T47D (cell line): ENCODE data around the gene ACYP2.
"Not testable (repeated sequence)": the region's sequence is repeated elsewhere in the genome, so short reads cannot be mapped to it uniquely, and the experiment has no call there.

Experiments used
- DNase-seq, 2 experiments: peaks; one replicate each; pipeline versions ENCODE4 v3.0.0 to v3.0.0-alpha.2; 2011 to 2012; ENCODE audit warnings: low read depth in 1 of 2, low spot score in 1 of 2
- JUND ChIP-seq: IDR thresholded peaks from 2 replicates; pipeline ENCODE4 v1.6.1; 2012; ENCODE audit warnings: low read depth
- in situ Hi-C: cut with HindIII; loops from 2 replicates; pipeline ENCODE4 v1.10.0; 2016; ENCODE audit warnings: low sequenced_read_pairs, low pct_unique_long_range_greater_than_20kb

ACYP2 gene

GRCh38 chr2:54256091-54256694, 140.8 kb downstream of the ACYP2 start, which contains the start of gene TSPYL6:
Gene TSPYL6 (minus strand): TSS chr2:54256229. CDS start chr2:54256151, 78 bp downstream.
- in situ Hi-C loops = no loop called here
- no peak for TF ChIP-seq JUND
- DNase-seq = no peak

- no peak for TF ChIP-seq JUND
- in situ Hi-C loops = no loop called here
- DNase-seq = no peak
These were observed 142.8 kb downstream of the ACYP2 start for GRCh38 chr2:54258166-54258565.

- no peak for DNase-seq
- in situ Hi-C loops = no loop called here
- TF ChIP-seq JUND = no peak
These were observed 144.2 kb downstream of the ACYP2 start for GRCh38 chr2:54259413-54260240.

GRCh38 chr2:54260241-54260595, 144.8 kb downstream of the ACYP2 start:
- in situ Hi-C loops = no loop called here
- TF ChIP-seq JUND = no peak
- DNase-seq = no peak

- in situ Hi-C loops = no loop called here
- peak in 1 of 2 experiments; percentile 2 for DNase-seq
- no peak for TF ChIP-seq JUND
These were observed 146.1 kb downstream of the ACYP2 start for GRCh38 chr2:54261537-54261936.

GRCh38 chr2:54262015-54262765, 146.8 kb downstream of the ACYP2 start:
- DNase-seq = no peak
- TF ChIP-seq JUND = no peak
- in situ Hi-C loops = no loop called here

- in situ Hi-C loops, DNase-seq: not testable (repeated sequence)
These were observed 149.7 kb downstream of the ACYP2 start for GRCh38 chr2:54265081-54265480.

- no peak for TF ChIP-seq JUND
- DNase-seq = no peak
- in situ Hi-C loops = no loop called here
These were observed 152.2 kb downstream of the ACYP2 start for GRCh38 chr2:54267577-54267976.

- no peak for DNase-seq
- no peak for TF ChIP-seq JUND
- in situ Hi-C loops = no loop called here
These were observed 155.8 kb downstream of the ACYP2 start for GRCh38 chr2:54271189-54271588.

GRCh38 chr2:54271843-54272627, 156.6 kb downstream of the ACYP2 start:
- in situ Hi-C loops = no loop called here
- TF ChIP-seq JUND = no peak
- no peak for DNase-seq

GRCh38 chr2:54274781-54275242, 159.4 kb downstream of the ACYP2 start:
- TF ChIP-seq JUND = no peak
- in situ Hi-C loops = no loop called here
- no peak for DNase-seq

GRCh38 chr2:54275541-54275940, 160.1 kb downstream of the ACYP2 start:
- TF ChIP-seq JUND = no peak
- DNase-seq = no peak
- in situ Hi-C loops = no loop called here

- no peak for DNase-seq
- in situ Hi-C loops = no loop called here
- no peak for TF ChIP-seq JUND
These were observed 164.0 kb downstream of the ACYP2 start for GRCh38 chr2:54279385-54279784.
